HEK293 (cell line): Measurements from ENCODE around the gene SMLR1.

Experiments
- CTCF ChIA-PET: fragments of 350-600 bp; formaldehyde crosslinking; extraction: SDS; loops from one replicate; lab custom pipeline; 2021; ENCODE audit warnings: antibody characterized with exemption; lab: Yijun Ruan, JAX
- POLR2A ChIA-PET: fragments of 300-600 bp; formaldehyde crosslinking; extraction: SDS; loops from one replicate; lab custom pipeline; 2020; ENCODE audit warnings: antibody characterized with exemption, inconsistent platforms; lab: Yijun Ruan, JAX
- H3K27ac ChIP-seq: fragments of 200-500 bp; sonication (Bioruptor generic); 2 replicates; pipeline ENCODE4 v1.5.1; 2014; ENCODE audit warnings: low read depth, low read length, control low read depth, inconsistent platforms; ENCODE audit errors: extremely low read depth
- H3K36me3 ChIP-seq, 2 experiments: fragments of 200-500 bp in 1 of 2; sonication (Bioruptor generic) in 1 of 2; 1 replicate in 1 of 2; 2 replicates in 1 of 2; pipeline ENCODE4 v1.5.1; 2014 to 2017; ENCODE audit warnings: inconsistent platforms in 2 of 2, low read length in 2 of 2; ENCODE audit not compliant: control insufficient read depth in 2 of 2, insufficient read depth in 1 of 2
- H3K4me1 ChIP-seq: fragments of 200-500 bp; sonication (Bioruptor generic); 2 replicates; pipeline ENCODE4 v1.5.1; 2014; ENCODE audit warnings: mild to moderate bottlenecking, low read length, inconsistent platforms; ENCODE audit not compliant: control insufficient read depth, insufficient read depth
- H3K4me3 ChIP-seq: 2 replicates; pipeline ENCODE4 v1.5.1; 2011; ENCODE audit warnings: low read depth, mild to moderate bottlenecking, control low read depth, low read length, moderate library complexity
- H3K9me3 ChIP-seq: fragments of 200-500 bp; sonication (Bioruptor generic); 2 replicates; pipeline ENCODE4 v1.5.1; 2014; ENCODE audit warnings: low read depth, low read length, inconsistent platforms; ENCODE audit not compliant: control insufficient read depth, insufficient read depth
- FEZF1 ChIP-seq: fragments of 450-650 bp; formaldehyde crosslinking; IDR thresholded peaks from 2 replicates; pipeline ENCODE4 v1.5.1; 2016; ENCODE audit warnings: missing biosample characterization, missing genetic modification characterization
- GFI1B ChIP-seq: fragments of 450-650 bp; formaldehyde crosslinking; IDR thresholded peaks from 2 replicates; pipeline ENCODE4 v1.5.1; 2016; ENCODE audit warnings: missing biosample characterization, missing genetic modification characterization
- REST ChIP-seq: fragments of 450-650 bp; formaldehyde crosslinking; IDR thresholded peaks from 2 replicates; pipeline ENCODE4 v1.5.1; 2016; ENCODE audit warnings: missing biosample characterization, missing genetic modification characterization
- SP2 ChIP-seq: fragments of 450-650 bp; formaldehyde crosslinking; IDR thresholded peaks from 2 replicates; pipeline ENCODE4 v1.5.1; 2016; ENCODE audit warnings: missing biosample characterization, missing genetic modification characterization
- ZBTB1 ChIP-seq: fragments of 450-650 bp; formaldehyde crosslinking; IDR thresholded peaks from 2 replicates; pipeline ENCODE4 v1.5.1; 2016; ENCODE audit warnings: missing biosample characterization, missing genetic modification characterization
- ZBTB10 ChIP-seq: fragments of 450-650 bp; formaldehyde crosslinking; IDR thresholded peaks from 2 replicates; pipeline ENCODE4 v1.5.1; 2016; ENCODE audit warnings: missing biosample characterization, missing genetic modification characterization
- ZBTB17 ChIP-seq: fragments of 450-650 bp; formaldehyde crosslinking; IDR thresholded peaks from 2 replicates; pipeline ENCODE4 v1.5.1; 2016; ENCODE audit warnings: missing biosample characterization, missing genetic modification characterization
- ZBTB26 ChIP-seq: fragments of 450-650 bp; formaldehyde crosslinking; optimal IDR thresholded peaks from 2 replicates; pipeline ENCODE3; 2016; ENCODE audit warnings: missing biosample characterization, mild to moderate bottlenecking, missing genetic modification characterization
- ZNF10 ChIP-seq: fragments of 450-650 bp; formaldehyde crosslinking; IDR thresholded peaks from 2 replicates; pipeline ENCODE4 v1.5.1; 2017; ENCODE audit warnings: missing biosample characterization, missing genetic modification characterization
- ZNF174 ChIP-seq: fragments of 450-650 bp; formaldehyde crosslinking; IDR thresholded peaks from 2 replicates; pipeline ENCODE4 v1.5.0; 2017; ENCODE audit warnings: missing biosample characterization, mild to moderate bottlenecking, missing genetic modification characterization
- ZNF18 ChIP-seq: fragments of 450-650 bp; formaldehyde crosslinking; IDR thresholded peaks from 2 replicates; pipeline ENCODE4 v1.5.1; 2016; ENCODE audit warnings: missing biosample characterization, missing genetic modification characterization
- ZNF302 ChIP-seq: fragments of 450-650 bp; formaldehyde crosslinking; IDR thresholded peaks from 2 replicates; pipeline ENCODE4 v1.5.1; 2016; ENCODE audit warnings: missing biosample characterization, missing genetic modification characterization, low read depth
- ZNF426 ChIP-seq: fragments of 450-650 bp; formaldehyde crosslinking; IDR thresholded peaks from 2 replicates; pipeline ENCODE4 v1.5.1; 2017; ENCODE audit warnings: missing biosample characterization, missing genetic modification characterization, mild to moderate bottlenecking, inconsistent platforms, moderate library complexity
- ZNF521 ChIP-seq: fragments of 450-650 bp; formaldehyde crosslinking; IDR thresholded peaks from 2 replicates; pipeline ENCODE4 v1.5.1; 2017; ENCODE audit warnings: missing biosample characterization, mild to moderate bottlenecking, missing genetic modification characterization
- ZNF596 ChIP-seq: fragments of 450-650 bp; IDR thresholded peaks from 2 replicates; pipeline ENCODE4 v1.5.0; 2018; ENCODE audit warnings: missing biosample characterization, mild to moderate bottlenecking, missing genetic modification characterization, moderate library complexity

The SMLR1 gene

DNA sequence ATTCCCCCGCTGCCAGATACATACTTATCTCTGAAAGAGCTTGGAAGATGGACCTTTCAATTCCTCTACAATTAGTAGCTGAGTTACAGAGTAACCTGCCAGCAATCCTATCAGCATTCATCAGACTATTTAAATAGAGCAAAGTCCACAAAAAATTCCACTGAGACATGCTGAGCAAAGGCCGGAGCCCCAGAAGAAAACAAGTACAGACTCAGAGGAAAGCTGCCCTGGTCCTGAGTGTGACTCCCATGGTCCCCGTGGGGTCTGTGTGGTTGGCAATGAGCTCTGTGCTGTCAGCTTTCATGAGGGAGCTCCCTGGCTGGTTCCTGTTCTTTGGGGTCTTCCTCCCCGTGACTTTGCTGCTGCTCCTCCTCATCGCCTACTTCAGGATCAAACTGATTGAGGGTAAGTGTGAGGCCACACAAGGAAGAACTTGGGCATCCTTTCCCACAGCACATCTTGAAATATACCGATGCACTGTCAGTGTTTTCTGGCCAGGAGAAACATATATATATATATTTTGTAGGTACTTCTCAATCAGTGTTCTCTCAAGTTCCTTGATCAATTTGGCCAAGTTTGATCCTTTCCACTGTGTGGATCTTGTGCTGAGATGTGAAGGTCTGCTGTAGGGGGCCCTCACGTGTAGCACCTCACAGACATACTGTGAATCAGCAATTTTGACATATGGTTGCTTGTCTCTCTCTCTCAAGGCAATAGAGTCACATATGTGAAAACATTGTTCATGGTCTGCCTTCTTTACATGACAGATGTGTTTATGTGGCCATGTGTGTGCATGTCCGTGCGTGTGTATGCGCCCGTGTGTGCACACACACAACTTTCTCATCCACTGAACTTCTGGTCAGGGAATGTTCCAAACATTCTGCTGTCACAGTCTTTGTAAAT, at the start of gene SMLR1:
SMLR1 (plus strand) TSS at position 160 of the 903 bp plus-strand sequence; CDS start at position 168, 8 bp downstream.
- H3K4me1 ChIP-seq, result no peaks in the 10 kb centered on the region
- CTCF ChIA-PET, result no interaction called here
- no peaks in the 10 kb centered on the region for H3K36me3 ChIP-seq
- TF ChIP-seq SP2 (tag by site-specific recombination) (no peak), ZBTB26 (tag by site-specific recombination) (no peak), ZNF18 (tag by site-specific recombination) (no peak), FEZF1 (tag by site-specific recombination) (no peak), ZNF302 (tag by site-specific recombination) (no peak), ZNF596 (tag by site-specific recombination) (no peak), ZNF174 (tag by site-specific recombination) (no peak), ZBTB17 (tag by site-specific recombination) (no peak), ZBTB1 (tag by site-specific recombination) (no peak), REST (tag by site-specific recombination) (no peak), ZNF426 (tag by site-specific recombination) (no peak), ZNF10 (tag by site-specific recombination) (no peak), GFI1B (no peak)
- H3K27ac ChIP-seq, result no peak within 1 kb of the TSS
- POLR2A ChIA-PET, result no interaction called here
- no peaks in the 10 kb centered on the region; the same call in 1 of the 2 replicates for H3K9me3 ChIP-seq
- H3K4me3 ChIP-seq, result no peak within 1 kb of the TSS

GRCh38 chr6:130778946-130779657, 48.1 kb upstream of the SMLR1 start:
- no peaks in the 10 kb centered on the region for H3K36me3 ChIP-seq
- no peak overlapping the region for H3K27ac ChIP-seq
- POLR2A ChIA-PET, result no interaction called here
- CTCF ChIA-PET, result no interaction called here
- no peak for TF ChIP-seq ZNF521
- no peak for TF ChIP-seq ZBTB10 (tag by site-specific recombination)
- H3K4me1 ChIP-seq, result no peaks in the 10 kb centered on the region
- H3K9me3 ChIP-seq, result no peaks in the 10 kb centered on the region
- no peak overlapping the region for H3K4me3 ChIP-seq
